ENCODE measurements around the gene DPAGT1. TPM values are rescaled to one million over a fixed set of nuclear protein-coding genes. Genes with fewer than 3 reads are reported as not detected.

The DPAGT1 gene
- total RNA-seq: 18.8 and 20.5 TPM in 2 replicates

GRCh38 chr11:119101759-119102423 is at the start of gene DPAGT1:
Gene DPAGT1, minus strand, starts transcription at chr11:119101853. Its CDS starts 198 bp downstream, at chr11:119101655.

GRCh38 chr11:119149018-119149785 is 47.5 kb upstream of the DPAGT1 start, which contains the start of gene ABCG4:
Gene ABCG4, plus strand, starts transcription at chr11:119149052. Its CDS starts 914 bp downstream, at chr11:119149966.

GRCh38 chr11:119121008-119121810 is 19.6 kb upstream of the DPAGT1 start, which contains the start of gene HINFP:
Gene HINFP, plus strand, starts transcription at chr11:119121580. Its CDS starts 5,365 bp downstream, at chr11:119126945.

GRCh38 chr11:119106564-119107537 is 5.2 kb upstream of the DPAGT1 start, which contains the start of gene C2CD2L:
Gene C2CD2L, plus strand, starts transcription at chr11:119107344. Its CDS starts 398 bp downstream, at chr11:119107742.

GRCh38 chr11:119084663-119085436 is 16.8 kb downstream of the DPAGT1 start, which contains the start of gene HMBS:
Gene HMBS, plus strand, starts transcription at chr11:119084881. Its CDS starts 153 bp downstream, at chr11:119085034.

GRCh38 chr11:119067371-119068222 is 34.1 kb downstream of the DPAGT1 start, which contains the start of gene VPS11:
Gene VPS11, plus strand, starts transcription at chr11:119067818. Its CDS starts 6 bp downstream, at chr11:119067824.

GRCh38 chr11:119057000-119057769 is 44.5 kb downstream of the DPAGT1 start, which contains the start of gene HYOU1:
Gene HYOU1, minus strand, starts transcription at chr11:119057205. Its CDS starts 1,045 bp downstream, at chr11:119056160.

Other genes with a start within 250 kb of the DPAGT1 start
- gene CXCR5, start 218.0 kb downstream of the DPAGT1 start, total RNA-seq: under 0.01 TPM in 1 of 2 replicates, not detected in the other
- gene BCL9L, start 175.9 kb downstream of the DPAGT1 start, total RNA-seq: 17.3 and 27.6 TPM in 2 replicates
- 0.22 TPM in 1 of 2 replicates, not detected in the other for gene UPK2, start 145.6 kb downstream of the DPAGT1 start, total RNA-seq
- gene FOXR1, start 130.1 kb downstream of the DPAGT1 start, total RNA-seq: not detected in 2 replicates
- 34.0 and 46.0 TPM in 2 replicates for gene CENATAC, start 103.7 kb downstream of the DPAGT1 start, total RNA-seq
- 1,431 and 2,715 TPM in 2 replicates for gene RPS25, start 83.5 kb downstream of the DPAGT1 start, total RNA-seq
- gene TRAPPC4, start 83.1 kb downstream of the DPAGT1 start, total RNA-seq: 33.6 and 56.3 TPM in 2 replicates
- gene SLC37A4, start 71.0 kb downstream of the DPAGT1 start, total RNA-seq: 8.6 and 12.5 TPM in 2 replicates
- gene HYOU1, start 44.6 kb downstream of the DPAGT1 start, total RNA-seq: 89.5 and 89.6 TPM in 2 replicates
- gene VPS11, start 34.0 kb downstream of the DPAGT1 start, total RNA-seq: 30.3 and 36.4 TPM in 2 replicates
- gene HMBS, start 17.0 kb downstream of the DPAGT1 start, total RNA-seq: 5.5 and 8.8 TPM in 2 replicates
- gene C2CD2L, start 5.5 kb upstream of the DPAGT1 start, total RNA-seq: 2.6 and 3.3 TPM in 2 replicates
- gene HINFP, start 19.7 kb upstream of the DPAGT1 start, total RNA-seq: 15.0 and 16.5 TPM in 2 replicates
- 0.13 and 0.22 TPM in 2 replicates for gene ABCG4, start 47.2 kb upstream of the DPAGT1 start, total RNA-seq
- 21.7 and 23.2 TPM in 2 replicates for gene NLRX1, start 66.9 kb upstream of the DPAGT1 start, total RNA-seq
- 0.22 and 0.26 TPM in 2 replicates for gene NHERF4, start 83.6 kb upstream of the DPAGT1 start, total RNA-seq
- gene CBL, start 104.5 kb upstream of the DPAGT1 start, total RNA-seq: 8.8 and 11.6 TPM in 2 replicates
- gene MCAM, start 215.3 kb upstream of the DPAGT1 start, total RNA-seq: 24.2 and 44.5 TPM in 2 replicates
- 5.9 TPM in 2 replicates for gene RNF26, start 232.7 kb upstream of the DPAGT1 start, total RNA-seq
- 38.9 and 53.2 TPM in 2 replicates for gene C1QTNF5, start 239.0 kb upstream of the DPAGT1 start, total RNA-seq
- 0.11 TPM in 1 of 2 replicates, not detected in the other for gene MFRP, start 244.9 kb upstream of the DPAGT1 start, total RNA-seq

Data from articular chondrocyte of knee joint (primary cell).